Activated CD4-positive, alpha-beta memory T cell treated with anti-CD3 and anti-CD28 coated beads, Interleukin-2, amount 10 ng/mL, durations not matched to agents 7 days and 5 days (primary cell): Measurements from ENCODE around the gene SEMA7A. TPM values are rescaled to one million over a fixed set of nuclear protein-coding genes. Genes with fewer than 3 reads are reported as not detected.

Source experiments
- CTCF ChIA-PET: fragments of 350-600 bp; sonication (Branson Sonifier 250); formaldehyde crosslinking; loops from one replicate; lab custom pipeline; 2021; ENCODE audit warnings: antibody characterized with exemption, inconsistent platforms; lab: Charles Lee
- POLR2A ChIA-PET: fragments of 350-600 bp; sonication (Branson Sonifier 250); formaldehyde crosslinking; loops from one replicate; lab custom pipeline; 2021; ENCODE audit warnings: antibody characterized with exemption; lab: Charles Lee
- DNase-seq: peaks from one replicate; pipeline ENCODE4 v3.0.0-alpha.2; 2020
- H3K27ac Mint-ChIP-seq: one replicate; pipeline ENCODE4 v1.8.0; 2021; ENCODE audit warnings: mild to moderate bottlenecking, mixed read lengths
- H3K27me3 Mint-ChIP-seq: one replicate; pipeline ENCODE4 v1.8.0; 2021; ENCODE audit warnings: mixed read lengths
- H3K36me3 Mint-ChIP-seq: one replicate; pipeline ENCODE4 v1.8.0; 2021; ENCODE audit warnings: low read depth, mixed read lengths
- H3K4me1 Mint-ChIP-seq: one replicate; pipeline ENCODE4 v1.8.0; 2021; ENCODE audit warnings: mixed read lengths
- H3K4me3 Mint-ChIP-seq: one replicate; pipeline ENCODE4 v1.8.0; 2021; ENCODE audit warnings: mild to moderate bottlenecking, mixed read lengths
- H3K9me3 Mint-ChIP-seq: one replicate; pipeline ENCODE4 v1.8.0; 2021; ENCODE audit warnings: mixed read lengths
- total RNA-seq, 2 experiments: library from RNA; stranded (reverse); gene quantifications; one replicate each; pipeline ENCODE4 v1.2.3, GENCODE V29; 2021

The SEMA7A gene
- total RNA-seq, 2 experiments from 2014 or later, result 3.8 to 4.3 TPM

- POLR2A ChIA-PET, result interaction anchor here (3.0 kb wide), 1 partner anchor 14 kb away, joined by 23 read pairs; no protein-coding TSS in a partner anchor
- no peak for DNase-seq
- H3K27ac Mint-ChIP-seq, result no peak overlapping the region
- no peaks in the 10 kb centered on the region for H3K27me3 Mint-ChIP-seq
- no peaks in the 10 kb centered on the region for H3K9me3 Mint-ChIP-seq
- no peaks in the 10 kb centered on the region for H3K36me3 Mint-ChIP-seq
- peaks cover 74% of the 10 kb centered on the region for H3K4me1 Mint-ChIP-seq
- no peak overlapping the region for H3K4me3 Mint-ChIP-seq
- CTCF ChIA-PET, result interaction anchor here (0.9 kb wide), 1 partner anchor 23 kb away, joined by 3 read pairs; no protein-coding TSS in a partner anchor
Measured at GRCh38 chr15:74399100-74399499, 34.7 kb downstream of the SEMA7A start.

GRCh38 chr15:74398183-74398582 lies 35.6 kb downstream of the SEMA7A start:
- Mint-ChIP-seq H3K27me3 (no peaks in the 10 kb centered on the region), H3K9me3 (no peaks in the 10 kb centered on the region), H3K4me3 (no peak overlapping the region), H3K27ac (no peak overlapping the region), H3K36me3 (no peaks in the 10 kb centered on the region), H3K4me1 (peaks cover 64% of the 10 kb centered on the region)
- DNase-seq, result no peak
- ChIA-PET POLR2A (no interaction called here), CTCF (no interaction called here)

GRCh38 chr15:74397239-74398068 lies 36.3 kb downstream of the SEMA7A start:
- ChIA-PET CTCF (interaction anchor here (1.6 to 3.0 kb wide), 2 partner anchors 13 to 15 kb away, joined by 5 to 10 read pairs; no protein-coding TSS in a partner anchor), POLR2A (interaction anchor here (0.6 kb wide), 1 partner anchor 80 kb away, joined by 3 read pairs; no protein-coding TSS in a partner anchor)
- H3K4me3 Mint-ChIP-seq, result no peak overlapping the region
- H3K27me3 Mint-ChIP-seq, result no peaks in the 10 kb centered on the region
- H3K4me1 Mint-ChIP-seq, result peaks cover 63% of the 10 kb centered on the region
- no peak overlapping the region for H3K27ac Mint-ChIP-seq
- DNase-seq, result no peak
- no peaks in the 10 kb centered on the region for H3K36me3 Mint-ChIP-seq
- H3K9me3 Mint-ChIP-seq, result no peaks in the 10 kb centered on the region

GRCh38 chr15:74396445-74397238 lies 37.1 kb downstream of the SEMA7A start:
- POLR2A ChIA-PET, result interaction anchor here (0.6 kb wide), 1 partner anchor 81 kb away, joined by 3 read pairs; no protein-coding TSS in a partner anchor
- H3K36me3 Mint-ChIP-seq, result no peaks in the 10 kb centered on the region
- peaks cover 62% of the 10 kb centered on the region for H3K4me1 Mint-ChIP-seq
- H3K27me3 Mint-ChIP-seq, result no peaks in the 10 kb centered on the region
- no peaks in the 10 kb centered on the region for H3K9me3 Mint-ChIP-seq
- no peak for DNase-seq
- CTCF ChIA-PET, result interaction anchor here (1.6 to 3.0 kb wide), 2 partner anchors 12 to 14 kb away, joined by 5 to 10 read pairs; no protein-coding TSS in a partner anchor
- no peak overlapping the region for H3K27ac Mint-ChIP-seq
- H3K4me3 Mint-ChIP-seq, result no peak overlapping the region

GRCh38 chr15:74396146-74396438 lies 37.7 kb downstream of the SEMA7A start:
- CTCF ChIA-PET, result interaction anchor here (1.6 to 3.0 kb wide), 2 partner anchors 12 to 14 kb away, joined by 5 to 10 read pairs; no protein-coding TSS in a partner anchor

GRCh38 chr15:74395319-74396145 lies 38.2 kb downstream of the SEMA7A start:
- no peaks in the 10 kb centered on the region for H3K9me3 Mint-ChIP-seq
- no peaks in the 10 kb centered on the region for H3K36me3 Mint-ChIP-seq
- peaks cover 61% of the 10 kb centered on the region for H3K4me1 Mint-ChIP-seq
- ChIA-PET CTCF (interaction anchor here (3.0 kb wide), 1 partner anchor 11 kb away, joined by 10 read pairs; no protein-coding TSS in a partner anchor), POLR2A (interaction anchor here (3.0 kb wide), 1 partner anchor 11 kb away, joined by 14 read pairs; no protein-coding TSS in a partner anchor)
- no peak overlapping the region for H3K27ac Mint-ChIP-seq
- no peak for DNase-seq
- no peaks in the 10 kb centered on the region for H3K27me3 Mint-ChIP-seq
- H3K4me3 Mint-ChIP-seq, result no peak overlapping the region

More at GRCh38 chr15:74396146-74396438, 37.7 kb downstream of the SEMA7A start:
- POLR2A ChIA-PET, result no interaction called here
- no peak for DNase-seq
- Mint-ChIP-seq H3K4me3 (no peak overlapping the region), H3K27ac (no peak overlapping the region), H3K9me3 (no peaks in the 10 kb centered on the region), H3K27me3 (no peaks in the 10 kb centered on the region), H3K36me3 (no peaks in the 10 kb centered on the region), H3K4me1 (peaks cover 61% of the 10 kb centered on the region)

- ChIA-PET CTCF (interaction anchor here (3.0 kb wide), 1 partner anchor 10 kb away, joined by 10 read pairs; no protein-coding TSS in a partner anchor), POLR2A (interaction anchor here (3.0 kb wide), 1 partner anchor 9 kb away, joined by 14 read pairs; no protein-coding TSS in a partner anchor)
- H3K27ac Mint-ChIP-seq, result no peak overlapping the region
- no peaks in the 10 kb centered on the region for H3K9me3 Mint-ChIP-seq
- no peak for DNase-seq
- no peaks in the 10 kb centered on the region for H3K27me3 Mint-ChIP-seq
- H3K4me1 Mint-ChIP-seq, result peaks cover 51% of the 10 kb centered on the region
- H3K4me3 Mint-ChIP-seq, result no peak overlapping the region
- H3K36me3 Mint-ChIP-seq, result no peaks in the 10 kb centered on the region
Measured at GRCh38 chr15:74394090-74394846, 39.5 kb downstream of the SEMA7A start.

GRCh38 chr15:74393423-74393822 lies 40.3 kb downstream of the SEMA7A start:
- Mint-ChIP-seq H3K27ac (no peak overlapping the region), H3K4me3 (no peak overlapping the region), H3K9me3 (no peaks in the 10 kb centered on the region), H3K36me3 (no peaks in the 10 kb centered on the region), H3K27me3 (no peaks in the 10 kb centered on the region), H3K4me1 (peaks cover 45% of the 10 kb centered on the region)
- POLR2A ChIA-PET, result interaction anchor here (0.7 to 3.0 kb wide), 2 partner anchors 9 kb away, joined by 3 to 14 read pairs; no protein-coding TSS in a partner anchor
- CTCF ChIA-PET, result interaction anchor here (1.7 kb wide), 1 partner anchor 11 kb away, joined by 7 read pairs; no protein-coding TSS in a partner anchor
- DNase-seq, result no peak

GRCh38 chr15:74392902-74393301 lies 40.9 kb downstream of the SEMA7A start:
- ChIA-PET CTCF (interaction anchor here (1.7 kb wide), 1 partner anchor 10 kb away, joined by 7 read pairs; no protein-coding TSS in a partner anchor), POLR2A (interaction anchor here (0.7 to 3.0 kb wide), 2 partner anchors 8 to 10 kb away, joined by 3 to 14 read pairs; no protein-coding TSS in a partner anchor)
- no peak overlapping the region for H3K4me3 Mint-ChIP-seq

GRCh38 chr15:74392451-74392830 lies 41.3 kb downstream of the SEMA7A start:
- POLR2A ChIA-PET, result interaction anchor here (0.7 to 3.0 kb wide), 2 partner anchors 8 to 10 kb away, joined by 3 to 14 read pairs; no protein-coding TSS in a partner anchor

More at GRCh38 chr15:74392902-74393301, 40.9 kb downstream of the SEMA7A start:
- Mint-ChIP-seq H3K36me3 (no peaks in the 10 kb centered on the region), H3K27me3 (no peaks in the 10 kb centered on the region), H3K4me1 (peaks cover 40% of the 10 kb centered on the region), H3K27ac (no peak overlapping the region), H3K9me3 (no peaks in the 10 kb centered on the region)
- no peak for DNase-seq

More at GRCh38 chr15:74392451-74392830, 41.3 kb downstream of the SEMA7A start:
- Mint-ChIP-seq H3K36me3 (no peaks in the 10 kb centered on the region), H3K9me3 (no peaks in the 10 kb centered on the region), H3K27ac (no peak overlapping the region), H3K4me3 (no peak overlapping the region), H3K4me1 (peaks cover 35% of the 10 kb centered on the region), H3K27me3 (no peaks in the 10 kb centered on the region)
- no peak for DNase-seq
- CTCF ChIA-PET, result interaction anchor here (1.7 kb wide), 1 partner anchor 10 kb away, joined by 7 read pairs; no protein-coding TSS in a partner anchor
